ENCODE data around the gene DOCK7. TPM values are rescaled to one million over a fixed set of nuclear protein-coding genes. Genes with fewer than 3 reads are reported as not detected.

DOCK7 gene
- total and polyA plus RNA-seq, 2 donors, result 14.2 to 139 TPM

GRCh38 chr1:62406576-62406975 is 281.6 kb downstream of the DOCK7 start:
- Histone ChIP-seq H3K4me3 (ENCODE audit: low read depth, low read length) (no peak overlapping the region), H3K4me1 (ENCODE audit: insufficient read depth) (no peaks in the 10 kb centered on the region), H3K27ac (ENCODE audit: low read depth) (no peak overlapping the region), H3K36me3 (ENCODE audit: insufficient read depth) (no peaks in the 10 kb centered on the region)
- 81% methylated on average over 3 of the region's 3 CpGs for WGBS
- no peak for DNase-seq (ENCODE audit: extremely low spot score)

- H3K36me3 ChIP-seq (ENCODE audit: insufficient read depth), result no peaks in the 10 kb centered on the region
- 96% methylated on average over 2 of the region's 2 CpGs for WGBS
- no peak overlapping the region for H3K27ac ChIP-seq (ENCODE audit: low read depth)
- H3K4me1 ChIP-seq (ENCODE audit: insufficient read depth), result no peaks in the 10 kb centered on the region
- no peak for DNase-seq (ENCODE audit: extremely low spot score)
- no peak overlapping the region for H3K4me3 ChIP-seq (ENCODE audit: low read depth, low read length)
Observed at GRCh38 chr1:62405247-62405646, 282.9 kb downstream of the DOCK7 start.

Small RNA genes within 50 kb of the gene (small RNA-seq; reads per million reads assigned to genes)
- gene AL451044.1, result not detected

Other genes starting within 250 kb of the DOCK7 start
- gene ANGPTL3, start 90.9 kb downstream of the DOCK7 start, total RNA-seq, result not detected
- 0.11 TPM for gene ANGPTL3, start 90.9 kb downstream of the DOCK7 start, polyA plus RNA-seq
- gene ATG4C, start 95.7 kb upstream of the DOCK7 start, total RNA-seq, result 17.3 TPM
- 6.9 TPM for gene ATG4C, start 95.7 kb upstream of the DOCK7 start, polyA plus RNA-seq